Measurements from ENCODE around the gene FREM2. TPM values are rescaled to one million over a fixed set of nuclear protein-coding genes. Genes with fewer than 3 reads are reported as not detected.

The FREM2 gene
- total RNA-seq, 6 donors from 2014 or later: 7.8 to 26.6 (median 17.3) TPM

- TF ChIP-seq POLR2AphosphoS5 (IDR thresholded peaks at IDR 0.05): no peak
- no peak for TF ChIP-seq POLR2A (IDR thresholded peaks at IDR 0.05)
- TF ChIP-seq CTCF (IDR thresholded peaks at IDR 0.05): no peak
- no peak for TF ChIP-seq EP300 (IDR thresholded peaks at IDR 0.05)
- DNase-seq (no peak), ATAC-seq (ENCODE audit: low FRiP score in 2 of 2) (no peak)
- Histone ChIP-seq H3K36me3 (no peaks in the 10 kb centered on the region), H3K27me3 (no peaks in the 10 kb centered on the region), H3K9me3 (no peaks in the 10 kb centered on the region), H3K4me1 (peaks cover 0 to 5% (median under 1%) of the 10 kb centered on the region in 4 donors), H3K4me3 (peak overlapping the region in 2 of 4 donors; percentile 3 to 11), H3K27ac (peak overlapping the region in 1 of 4 donors; percentile 0)
- 46 to 82% methylated on average over 2 of the region's 2 CpGs for WGBS, 2 donors
Measured at GRCh38 chr13:38693168-38693567, 6.3 kb downstream of the FREM2 start.

- peak overlapping the region in 2 of 4 donors; percentile 3 to 11 for H3K4me3 ChIP-seq
- ATAC-seq (ENCODE audit: low FRiP score in 2 of 2): no peak
- no peaks in the 10 kb centered on the region for H3K27me3 ChIP-seq
- peak overlapping the region in 1 of 4 donors; percentile 0 for H3K27ac ChIP-seq
- WGBS, 2 donors: 38 to 53% methylated on average over 2 of the region's 2 CpGs
- TF ChIP-seq CTCF (IDR thresholded peaks at IDR 0.05) (no peak), POLR2A (IDR thresholded peaks at IDR 0.05) (no peak), POLR2AphosphoS5 (IDR thresholded peaks at IDR 0.05) (no peak), EP300 (IDR thresholded peaks at IDR 0.05) (no peak)
- peaks cover 0 to 5% (median 0%) of the 10 kb centered on the region in 4 donors for H3K4me1 ChIP-seq
- peak in 1 of 2 donors; percentile 57 for DNase-seq
- no peaks in the 10 kb centered on the region for H3K36me3 ChIP-seq
- H3K9me3 ChIP-seq: no peaks in the 10 kb centered on the region
Measured at GRCh38 chr13:38693641-38694040, 6.8 kb downstream of the FREM2 start.

- H3K9me3 ChIP-seq: no peaks in the 10 kb centered on the region
- H3K27me3 ChIP-seq: no peaks in the 10 kb centered on the region
- H3K4me3 ChIP-seq: no peak overlapping the region
- TF ChIP-seq POLR2AphosphoS5 (IDR thresholded peaks at IDR 0.05): no peak
- no peak for TF ChIP-seq EP300 (IDR thresholded peaks at IDR 0.05)
- no peak for TF ChIP-seq POLR2A (IDR thresholded peaks at IDR 0.05)
- TF ChIP-seq CTCF (IDR thresholded peaks at IDR 0.05): no peak
- H3K36me3 ChIP-seq: no peaks in the 10 kb centered on the region
- ATAC-seq (ENCODE audit: low FRiP score in 2 of 2): no peak
- DNase-seq: no peak
- no peak overlapping the region for H3K27ac ChIP-seq
- WGBS, 2 donors: 63 to 68% methylated on average over 1 of the region's 1 CpG
- peaks cover 0 to 5% (median 0%) of the 10 kb centered on the region in 4 donors for H3K4me1 ChIP-seq
Measured at GRCh38 chr13:38697197-38697596, 10.3 kb downstream of the FREM2 start.

- TF ChIP-seq CTCF (IDR thresholded peaks at IDR 0.05) (peak in 2 of 6 experiments; percentile 16 to 33), POLR2AphosphoS5 (IDR thresholded peaks at IDR 0.05) (no peak)
- DNase-seq: peak in 1 of 2 donors; percentile 52
- peaks cover 0 to 5% (median 2%) of the 10 kb centered on the region in 4 donors for H3K4me1 ChIP-seq
- H3K4me3 ChIP-seq: no peak overlapping the region
- no peaks in the 10 kb centered on the region for H3K36me3 ChIP-seq
- WGBS, 2 donors: 58 to 70% methylated on average over 2 of the region's 2 CpGs
- no peak for ATAC-seq (ENCODE audit: low FRiP score in 2 of 2)
- no peaks in the 10 kb centered on the region for H3K9me3 ChIP-seq
- no peaks in the 10 kb centered on the region for H3K27me3 ChIP-seq
- no peak overlapping the region for H3K27ac ChIP-seq
Measured at GRCh38 chr13:38697628-38698333, 10.9 kb downstream of the FREM2 start.

- H3K36me3 ChIP-seq: no peaks in the 10 kb centered on the region
- H3K4me3 ChIP-seq: no peak overlapping the region
- H3K27me3 ChIP-seq: no peaks in the 10 kb centered on the region
- 87 to 88% methylated on average over 2 of the region's 2 CpGs for WGBS, 2 donors
- no peak for DNase-seq
- no peaks in the 10 kb centered on the region for H3K9me3 ChIP-seq
- peaks cover 0 to 5% (median 2%) of the 10 kb centered on the region in 4 donors for H3K4me1 ChIP-seq
- no peak overlapping the region for H3K27ac ChIP-seq
- ATAC-seq (ENCODE audit: low FRiP score in 2 of 2): no peak
- TF ChIP-seq EP300 (IDR thresholded peaks at IDR 0.05) (no peak), CTCF (IDR thresholded peaks at IDR 0.05) (no peak), POLR2A (IDR thresholded peaks at IDR 0.05) (no peak)
Measured at GRCh38 chr13:38700051-38700450, 13.2 kb downstream of the FREM2 start.

Measured in upper lobe of left lung (tissue), 6 donors.